Spleen (tissue), 11 donors: ENCODE measurements around the gene MED13. TPM values are rescaled to one million over a fixed set of nuclear protein-coding genes. Genes with fewer than 3 reads are reported as not detected.

ENCODE experiments used
- DNase-seq: peaks from one replicate; pipeline ENCODE4 v3.0.0-alpha.2; 2020
- H3K27ac ChIP-seq, 8 donors: fragments of 200-600 bp; sonication (generic) in 7 of 8; 1 replicate in 4 of 8; 2 replicates in 4 of 8; pipeline versions ENCODE4 v1.5.0 to v1.8.0; 2016 to 2021; ENCODE audit warnings: inconsistent platforms in 4 of 8, mild to moderate bottlenecking in 4 of 8, moderate library complexity in 1 of 8
- H3K27me3 ChIP-seq, 7 donors: fragments of 200-600 bp; sonication (generic) in 6 of 7; replicated peaks in 1 of 7; 1 replicate in 4 of 7; 2 replicates in 3 of 7; pipeline versions ENCODE4 v1.5.0 to v1.8.0; 2016 to 2021; ENCODE audit warnings: inconsistent platforms in 3 of 7, mild to moderate bottlenecking in 1 of 7
- H3K36me3 ChIP-seq, 6 donors: fragments of 200-600 bp; sonication (generic) in 5 of 6; 1 replicate in 4 of 6; 2 replicates in 2 of 6; pipeline versions ENCODE4 v1.5.0 to v1.8.0; 2016 to 2021; ENCODE audit warnings: inconsistent platforms in 2 of 6
- H3K4me1 ChIP-seq, 6 donors: fragments of 200-600 bp; sonication (generic) in 5 of 6; 1 replicate in 3 of 6; 2 replicates in 3 of 6; pipeline versions ENCODE4 v1.5.0 to v1.8.0; 2016 to 2021; ENCODE audit warnings: inconsistent platforms in 3 of 6
- H3K4me3 ChIP-seq, 8 donors: fragments of 200-600 bp; sonication (generic) in 7 of 8; 1 replicate in 4 of 8; 2 replicates in 4 of 8; pipeline versions ENCODE4 v1.5.0 to v1.8.0; 2016 to 2021; ENCODE audit warnings: inconsistent platforms in 4 of 8, mild to moderate bottlenecking in 4 of 8, moderate library complexity in 2 of 8
- H3K9me3 ChIP-seq, 8 donors: fragments of 200-600 bp; sonication (generic) in 7 of 8; 1 replicate in 4 of 8; 2 replicates in 4 of 8; pipeline versions ENCODE4 v1.5.0 to v1.8.0; 2016 to 2021; ENCODE audit warnings: inconsistent platforms in 4 of 8
- CTCF ChIP-seq, 11 experiments: fragments of 200-600 bp in 7 of 11; fragments of 450-650 bp in 4 of 11; sonication (generic) in 4 of 11; IDR thresholded peaks in 8 of 11; conservative IDR thresholded peaks in 3 of 11; 1 replicate in 7 of 11; 2 replicates in 4 of 11; pipeline versions ENCODE4 v1.4.0 to v1.8.0; 2016 to 2021; ENCODE audit warnings: antibody characterized with exemption in 11 of 11, inconsistent platforms in 4 of 11, mild to moderate bottlenecking in 1 of 11
- POLR2A ChIP-seq, 3 donors: fragments of 450-650 bp; IDR thresholded peaks; one replicate each; pipeline ENCODE4 v1.5.1; 2017; ENCODE audit warnings: antibody characterized with exemption in 3 of 3, mild to moderate bottlenecking in 1 of 3
- POLR2AphosphoS5 ChIP-seq, 3 donors: sonication (generic); formaldehyde crosslinking; IDR thresholded peaks; one replicate each; pipeline ENCODE4 v1.5.1; 2017; ENCODE audit warnings: antibody characterized with exemption in 3 of 3
- WGBS, 5 donors: extraction: QIAGEN DNeasy Blood & Tissue Kit in 3 of 5; methylation state at CpG; one replicate each; pipeline versions ENCODE4 v1.1.5 to v1.1.7; 2013 to 2018; 5-methylcytosine and 5-hydroxymethylcytosine counted together
- intact Hi-C: fragments of 100-400 bp; cut with DNase I; formaldehyde crosslinking; loops from one replicate; pipeline ENCODE4 v1.15.0; 2023; ENCODE audit warnings: low total_unique reads
- polyA plus RNA-seq, 3 donors: library from polyadenylated mRNA; stranded (reverse); fragments of 200-250 nt; gene quantifications; one replicate each; pipeline ENCODE4 v1.2.1, GENCODE V29; 2013
- total RNA-seq, 7 donors: library from RNA; depleted of rRNA in 3 of 7; stranded (reverse); fragments of >200 nt in 3 of 7; fragmentation: NEBNext Ultra II Directional in 4 of 7; extraction: Animal tissue kit (Norgen Biotek cat#: 25700) in 4 of 7; gene quantifications; one replicate each; pipeline versions ENCODE4 v1.1.0 to v1.2.1, GENCODE V29; 2016 to 2021
- donor health status: healthy with polysubstance abuse.
- donor health status: DM: no; HTN: no; CAD: no; lungs with moderate emphysema.
- donor health status: DM: no; HTN: no; CAD: no.
- donor health status: Bipolar disorder and iron deficiency.
- donor health status: healthy.
- donor health status: DM: no; HTN: no; CAD: no.
- donor health status: DM: yes; HTN: yes; CAD: no.

Gene MED13
- total and polyA plus RNA-seq, 10 donors, result 4.0 to 104 (median 79.8) TPM

GRCh38 chr17:62085511-62086408 is 20.7 kb upstream of the MED13 start:
- H3K4me3 ChIP-seq, result no peak overlapping the region
- peaks cover 0 to 11% (median 2%) of the 10 kb centered on the region in 6 donors for H3K4me1 ChIP-seq
- WGBS, 5 donors, result 39 to 60% (median 39%) methylated on average over 7 of the region's 7 CpGs
- H3K27me3 ChIP-seq, result peaks cover 0 to 11% (median 0%) of the 10 kb centered on the region in 7 donors
- no peaks in the 10 kb centered on the region for H3K36me3 ChIP-seq
- H3K9me3 ChIP-seq, result no peaks in the 10 kb centered on the region
- DNase-seq, result no peak
- TF ChIP-seq POLR2AphosphoS5 (IDR thresholded peaks at IDR 0.05) (no peak), CTCF (IDR thresholded peaks at IDR 0.05 in 8 of 11, conservative IDR thresholded peaks at IDR 0.05 in 3 of 11) (no peak), POLR2A (IDR thresholded peaks at IDR 0.05) (no peak)
- H3K27ac ChIP-seq, result no peak overlapping the region
- intact Hi-C loops, result no loop called here

- no peak for TF ChIP-seq POLR2AphosphoS5 (IDR thresholded peaks at IDR 0.05)
- TF ChIP-seq CTCF (IDR thresholded peaks at IDR 0.05 in 8 of 11, conservative IDR thresholded peaks at IDR 0.05 in 3 of 11), result no peak
- no peak for TF ChIP-seq POLR2A (IDR thresholded peaks at IDR 0.05)
- 59 to 76% (median 70%) methylated on average over 3 of the region's 3 CpGs for WGBS, 5 donors
- no peak overlapping the region for H3K4me3 ChIP-seq
- H3K4me1 ChIP-seq, result peaks cover 0 to 11% (median 2%) of the 10 kb centered on the region in 6 donors
- no peak overlapping the region for H3K27ac ChIP-seq
- intact Hi-C loops, result no loop called here
- DNase-seq, result no peak
- H3K36me3 ChIP-seq, result no peaks in the 10 kb centered on the region
- no peaks in the 10 kb centered on the region for H3K9me3 ChIP-seq
- peaks cover 0 to 13% (median 0%) of the 10 kb centered on the region in 7 donors for H3K27me3 ChIP-seq
Observed at GRCh38 chr17:62084585-62084984, 19.5 kb upstream of the MED13 start.

GRCh38 chr17:62083651-62084050 is 18.6 kb upstream of the MED13 start:
- H3K4me3 ChIP-seq, result no peak overlapping the region
- no peaks in the 10 kb centered on the region for H3K36me3 ChIP-seq
- TF ChIP-seq POLR2AphosphoS5 (IDR thresholded peaks at IDR 0.05), result no peak
- TF ChIP-seq POLR2A (IDR thresholded peaks at IDR 0.05), result no peak
- TF ChIP-seq CTCF (IDR thresholded peaks at IDR 0.05 in 8 of 11, conservative IDR thresholded peaks at IDR 0.05 in 3 of 11), result no peak
- no peak for DNase-seq
- no peak overlapping the region for H3K27ac ChIP-seq
- no peaks in the 10 kb centered on the region for H3K9me3 ChIP-seq
- H3K27me3 ChIP-seq, result peaks cover 0 to 13% (median 0%) of the 10 kb centered on the region in 7 donors
- H3K4me1 ChIP-seq, result peaks cover 0 to 11% (median 2%) of the 10 kb centered on the region in 6 donors
- intact Hi-C loops, result no loop called here
- WGBS, 5 donors, result 93 to 100% (median 94%) methylated on average over 3 of the region's 3 CpGs

GRCh38 chr17:62080647-62081046 is 15.6 kb upstream of the MED13 start:
- TF ChIP-seq POLR2AphosphoS5 (IDR thresholded peaks at IDR 0.05) (no peak), CTCF (IDR thresholded peaks at IDR 0.05 in 8 of 11, conservative IDR thresholded peaks at IDR 0.05 in 3 of 11) (no peak), POLR2A (IDR thresholded peaks at IDR 0.05) (no peak)
- Histone ChIP-seq H3K4me1 (peaks cover 0 to 10% (median 2%) of the 10 kb centered on the region in 6 donors), H3K27ac (no peak overlapping the region), H3K4me3 (no peak overlapping the region), H3K9me3 (no peaks in the 10 kb centered on the region), H3K36me3 (no peaks in the 10 kb centered on the region), H3K27me3 (peaks cover 0 to 27% (median 0%) of the 10 kb centered on the region in 7 donors)
- no peak for DNase-seq
- intact Hi-C loops, result no loop called here
- WGBS, 5 donors, result 82 to 93% (median 87%) methylated on average over 4 of the region's 4 CpGs
